Measurements from ENCODE around the gene NFRKB. TPM values are rescaled to one million over a fixed set of nuclear protein-coding genes. Genes with fewer than 3 reads are reported as not detected.
"Not testable (repeated sequence)": the region's sequence is repeated elsewhere in the genome, so short reads cannot be mapped to it uniquely, and the experiment has no call there.

NFRKB gene
- total RNA-seq, 2 donors from 2014 or later, result 18.5 to 19.2 TPM

- H3K4me1 ChIP-seq, result peaks cover 4% of the 10 kb centered on the region
- intact Hi-C loops (cut with DNase I), result loop anchor here (10.0 kb wide), 1 partner anchor 67 kb away; no protein-coding TSS in a partner anchor
- no peak for TF ChIP-seq CTCF (IDR thresholded peaks at IDR 0.05)
- H3K4me3 ChIP-seq, result no peak overlapping the region
- no peaks in the 10 kb centered on the region for H3K27me3 ChIP-seq
- no peak for DNase-seq
- peaks cover 4% of the 10 kb centered on the region for H3K36me3 ChIP-seq
- H3K9me3 ChIP-seq, result no peaks in the 10 kb centered on the region
- H3K9ac ChIP-seq (ENCODE audit: low read depth in 2 of 2, low read length in 2 of 2), result no peak overlapping the region
- H3K27ac ChIP-seq, result no peak overlapping the region
These were observed 43.1 kb downstream of the NFRKB start for GRCh38 chr11:129852125-129852740.

GRCh38 chr11:129849447-129850130, 45.8 kb downstream of the NFRKB start:
- intact Hi-C loops (cut with DNase I), result loop anchor here (10.0 kb wide), 1 partner anchor 65 kb away; no protein-coding TSS in a partner anchor
- DNase-seq, result no peak
- Histone ChIP-seq H3K27me3 (no peaks in the 10 kb centered on the region), H3K27ac (no peak overlapping the region), H3K9me3 (no peaks in the 10 kb centered on the region), H3K4me3 (no peak overlapping the region), H3K9ac (ENCODE audit: low read depth in 2 of 2, low read length in 2 of 2) (no peak overlapping the region), H3K4me1 (peaks cover 8% of the 10 kb centered on the region), H3K36me3 (no peaks in the 10 kb centered on the region)
- no peak for TF ChIP-seq CTCF (IDR thresholded peaks at IDR 0.05)

- H3K27me3 ChIP-seq; H3K4me1 ChIP-seq; H3K4me3 ChIP-seq; H3K9ac ChIP-seq (ENCODE audit: low read depth in 2 of 2, low read length in 2 of 2); H3K36me3 ChIP-seq; DNase-seq; H3K9me3 ChIP-seq; intact Hi-C loops (cut with DNase I): not testable (repeated sequence)
- H3K27ac ChIP-seq, result peak overlapping the region; percentile 66
These were observed 48.0 kb downstream of the NFRKB start for GRCh38 chr11:129847361-129847760.

- no peak overlapping the region for H3K4me3 ChIP-seq
- DNase-seq, result no peak
- H3K27ac ChIP-seq, result peak overlapping the region; percentile 66
- H3K36me3 ChIP-seq, result no peaks in the 10 kb centered on the region
- H3K27me3 ChIP-seq, result no peaks in the 10 kb centered on the region
- no peak for TF ChIP-seq CTCF (IDR thresholded peaks at IDR 0.05)
- H3K9ac ChIP-seq (ENCODE audit: low read depth in 2 of 2, low read length in 2 of 2), result peak overlapping the region in 1 of 2 donors; percentile 52
- peaks cover 3% of the 10 kb centered on the region for H3K4me1 ChIP-seq
- H3K9me3 ChIP-seq, result no peaks in the 10 kb centered on the region
- intact Hi-C loops (cut with DNase I), result no loop called here
These were observed 48.7 kb downstream of the NFRKB start for GRCh38 chr11:129846508-129847335.

Other genes starting within 250 kb of the NFRKB start
- 100 to 1,000 TPM; 191 to 303 TPM for gene TMEM45B, start 79.7 kb downstream of the NFRKB start, total RNA-seq
- gene PRDM10, start 107.3 kb upstream of the NFRKB start, total RNA-seq, result 10 to 100 TPM; 11.0 to 18.3 TPM
- gene APLP2, start 174.3 kb upstream of the NFRKB start, total RNA-seq, result 100 to 1,000 TPM; 285 to 388 TPM

Measured in colonic mucosa (tissue), 4 donors.